Loucy (cell line): ENCODE results near the gene DOCK9.

Experiments used
- EZH2phosphoT487 ChIP-seq: fragments of 200-600 bp; IDR thresholded peaks from 2 replicates; pipeline ENCODE4 v1.6.1; 2018; ENCODE audit warnings: antibody characterized with exemption, mild to moderate bottlenecking, moderate library complexity, borderline replicate concordance
- TF ChIP-seq, protein P1 (sequence below): fragments of 200-600 bp; sonication (generic); conservative IDR thresholded peaks from 2 replicates; pipeline ENCODE4 v1.5.1; 2014; ENCODE audit warnings: mild to moderate bottlenecking, antibody characterized with exemption, low read length

DNA sequence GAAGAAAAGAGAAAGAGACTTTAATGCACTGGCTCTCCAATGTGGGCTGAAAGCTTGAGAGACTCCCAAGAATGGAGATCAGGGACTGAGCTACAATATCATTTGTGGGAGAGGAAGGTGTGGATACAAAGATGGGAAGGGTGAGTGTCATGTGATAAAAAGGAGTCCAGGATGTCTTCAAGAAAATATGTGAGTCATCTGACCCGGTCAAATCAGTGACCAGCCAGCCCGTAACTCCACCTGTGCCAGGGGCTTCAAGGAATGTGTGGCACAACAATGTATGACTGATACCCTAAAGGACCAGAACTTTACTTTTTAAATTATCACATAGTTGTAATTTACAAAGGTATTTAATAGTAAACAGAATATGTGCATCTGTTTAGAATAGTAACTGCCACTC lies 97.2 kb downstream of the DOCK9 start:
- TF ChIP-seq, protein P1, sequence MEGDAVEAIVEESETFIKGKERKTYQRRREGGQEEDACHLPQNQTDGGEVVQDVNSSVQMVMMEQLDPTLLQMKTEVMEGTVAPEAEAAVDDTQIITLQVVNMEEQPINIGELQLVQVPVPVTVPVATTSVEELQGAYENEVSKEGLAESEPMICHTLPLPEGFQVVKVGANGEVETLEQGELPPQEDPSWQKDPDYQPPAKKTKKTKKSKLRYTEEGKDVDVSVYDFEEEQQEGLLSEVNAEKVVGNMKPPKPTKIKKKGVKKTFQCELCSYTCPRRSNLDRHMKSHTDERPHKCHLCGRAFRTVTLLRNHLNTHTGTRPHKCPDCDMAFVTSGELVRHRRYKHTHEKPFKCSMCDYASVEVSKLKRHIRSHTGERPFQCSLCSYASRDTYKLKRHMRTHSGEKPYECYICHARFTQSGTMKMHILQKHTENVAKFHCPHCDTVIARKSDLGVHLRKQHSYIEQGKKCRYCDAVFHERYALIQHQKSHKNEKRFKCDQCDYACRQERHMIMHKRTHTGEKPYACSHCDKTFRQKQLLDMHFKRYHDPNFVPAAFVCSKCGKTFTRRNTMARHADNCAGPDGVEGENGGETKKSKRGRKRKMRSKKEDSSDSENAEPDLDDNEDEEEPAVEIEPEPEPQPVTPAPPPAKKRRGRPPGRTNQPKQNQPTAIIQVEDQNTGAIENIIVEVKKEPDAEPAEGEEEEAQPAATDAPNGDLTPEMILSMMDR = no peak
- no peak for TF ChIP-seq EZH2phosphoT487
